ENCODE results near the gene OSBPL10. TPM values are rescaled to one million over a fixed set of nuclear protein-coding genes. Genes with fewer than 3 reads are reported as not detected.
A peak's percentile ranks its signal among the peaks of the same experiment; 100 is the strongest.

OSBPL10 gene
- total RNA-seq, 1 experiment from 2014 or later: 3.7 TPM

- no peak for DNase-seq
- Histone ChIP-seq H3K9me3 (no peaks in the 10 kb centered on the region), H3K36me3 (no peaks in the 10 kb centered on the region), H3K4me3 (no peak overlapping the region), H3K27me3 (no peaks in the 10 kb centered on the region)
Measured at GRCh38 chr3:31829826-31830426, 151.1 kb downstream of the OSBPL10 start.

DNA sequence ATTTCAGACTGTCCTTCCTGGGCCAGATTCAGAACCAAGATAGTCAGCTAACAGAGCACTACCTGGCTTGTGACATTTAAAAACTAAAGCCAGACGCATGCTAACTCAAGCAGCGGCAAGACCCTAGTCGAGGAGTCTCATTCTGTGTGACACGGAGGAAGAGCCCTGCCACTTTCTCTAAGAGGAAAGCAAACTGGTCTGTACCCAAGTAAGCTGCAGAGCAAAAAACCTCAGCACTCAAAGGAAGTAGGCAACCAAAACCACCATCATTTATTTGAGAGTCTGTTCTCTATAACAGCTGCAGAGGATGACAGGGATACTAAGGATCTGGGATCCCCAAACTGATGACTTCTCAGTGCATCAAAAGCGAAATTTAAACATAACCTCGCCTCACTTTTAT, 152.1 kb downstream of the OSBPL10 start:
- Histone ChIP-seq H3K9me3 (no peaks in the 10 kb centered on the region), H3K27me3 (no peaks in the 10 kb centered on the region), H3K4me3 (no peak overlapping the region), H3K36me3 (no peaks in the 10 kb centered on the region)
- no peak for DNase-seq

- no peak for DNase-seq
- Histone ChIP-seq H3K9me3 (no peaks in the 10 kb centered on the region), H3K4me3 (no peak overlapping the region), H3K27me3 (no peaks in the 10 kb centered on the region), H3K36me3 (no peaks in the 10 kb centered on the region)
Measured at GRCh38 chr3:31828007-31828406, 153.1 kb downstream of the OSBPL10 start.

- DNase-seq: no peak
- no peak overlapping the region for H3K4me3 ChIP-seq
Measured at GRCh38 chr3:31823184-31823583, 157.9 kb downstream of the OSBPL10 start.

DNA sequence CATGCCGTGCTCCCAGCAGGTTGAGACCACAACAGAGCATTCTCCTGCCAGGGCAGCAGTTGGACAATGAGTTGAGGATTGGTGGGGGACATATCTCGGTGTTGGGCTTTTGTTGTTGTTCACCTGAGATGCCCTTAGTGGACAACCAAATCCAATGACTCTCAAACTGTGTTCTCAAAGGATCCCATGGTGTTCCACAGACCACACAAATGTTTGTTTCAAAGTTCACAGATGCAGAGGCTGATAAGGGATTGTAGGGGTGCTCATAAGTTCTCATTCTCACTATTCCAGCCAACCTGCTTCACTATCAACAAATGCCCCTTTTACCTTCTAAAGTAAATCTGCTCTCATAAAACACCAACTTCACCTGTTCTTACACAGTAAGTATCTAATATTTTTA, 159.9 kb downstream of the OSBPL10 start:
- Histone ChIP-seq H3K4me3 (no peak overlapping the region), H3K9me3 (no peaks in the 10 kb centered on the region), H3K36me3 (no peaks in the 10 kb centered on the region), H3K27me3 (no peaks in the 10 kb centered on the region)
- DNase-seq: no peak

More at GRCh38 chr3:31823184-31823583, 157.9 kb downstream of the OSBPL10 start:
- no peaks in the 10 kb centered on the region for H3K36me3 ChIP-seq
- no peaks in the 10 kb centered on the region for H3K9me3 ChIP-seq
- H3K27me3 ChIP-seq: no peaks in the 10 kb centered on the region

GRCh38 chr3:31819441-31819840, 161.6 kb downstream of the OSBPL10 start:
- no peaks in the 10 kb centered on the region for H3K27me3 ChIP-seq
- DNase-seq: no peak
- H3K9me3 ChIP-seq: no peaks in the 10 kb centered on the region
- no peaks in the 10 kb centered on the region for H3K36me3 ChIP-seq
- no peak overlapping the region for H3K4me3 ChIP-seq

DNA sequence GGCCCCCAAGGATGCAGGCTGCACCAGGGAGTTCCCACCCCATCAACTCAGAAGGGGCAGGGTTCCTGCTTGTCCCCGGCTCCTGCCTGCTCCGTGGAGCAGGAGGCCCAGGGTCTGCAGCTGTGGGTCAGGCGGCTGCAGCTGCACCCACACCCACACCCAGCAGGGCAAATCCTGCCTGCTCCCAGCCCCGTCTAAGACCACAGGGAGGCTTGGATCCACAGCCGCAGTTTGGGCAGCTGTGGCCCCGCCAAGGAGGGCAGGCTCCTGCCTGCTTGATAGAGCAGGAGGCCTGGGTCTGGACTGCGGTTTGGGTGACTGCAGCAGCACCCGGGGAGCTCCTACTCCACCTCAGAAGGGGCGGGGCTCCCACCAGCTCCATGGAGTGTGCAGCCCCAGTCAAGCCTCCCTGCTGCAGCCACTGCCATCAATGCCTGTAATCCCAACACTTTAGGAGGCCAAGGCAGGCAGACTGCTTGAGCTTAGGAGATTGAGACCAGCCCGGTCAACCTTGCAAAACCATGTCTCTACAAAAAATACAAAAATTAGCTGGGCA, 163.6 kb downstream of the OSBPL10 start:
- no peaks in the 10 kb centered on the region for H3K27me3 ChIP-seq
- H3K36me3 ChIP-seq: no peaks in the 10 kb centered on the region
- no peaks in the 10 kb centered on the region for H3K9me3 ChIP-seq
- no peak overlapping the region for H3K4me3 ChIP-seq
- DNase-seq: no peak

GRCh38 chr3:31815631-31816440, 165.2 kb downstream of the OSBPL10 start:
- no peaks in the 10 kb centered on the region for H3K36me3 ChIP-seq
- no peaks in the 10 kb centered on the region for H3K9me3 ChIP-seq
- DNase-seq: no peak
- no peaks in the 10 kb centered on the region for H3K27me3 ChIP-seq
- no peak overlapping the region for H3K4me3 ChIP-seq

GRCh38 chr3:31815006-31815405, 166.1 kb downstream of the OSBPL10 start:
- Histone ChIP-seq H3K27me3 (no peaks in the 10 kb centered on the region), H3K9me3 (no peaks in the 10 kb centered on the region), H3K36me3 (no peaks in the 10 kb centered on the region), H3K4me3 (no peak overlapping the region)
- DNase-seq: no peak

DNA sequence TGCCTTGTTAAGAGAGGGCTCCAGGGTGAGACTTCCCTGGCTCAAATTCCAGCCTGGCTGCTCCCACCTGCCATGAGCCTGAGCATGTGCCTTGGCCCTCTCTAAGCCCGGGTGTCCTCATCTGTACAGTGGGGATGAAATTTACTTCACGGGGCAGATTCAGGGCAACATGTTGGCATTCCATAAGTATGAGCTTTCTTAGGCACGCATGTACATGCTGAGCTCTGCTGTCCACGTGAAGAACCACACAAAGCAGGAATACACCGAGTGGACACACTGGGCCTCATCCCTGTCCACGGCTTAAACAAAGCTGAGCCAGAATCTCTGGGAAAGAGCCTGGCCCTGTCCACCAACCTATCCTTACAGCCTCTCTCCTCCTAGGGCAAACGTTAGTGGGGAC, 167.4 kb downstream of the OSBPL10 start:
- Histone ChIP-seq H3K4me3 (no peak overlapping the region), H3K27me3 (no peaks in the 10 kb centered on the region), H3K36me3 (no peaks in the 10 kb centered on the region), H3K9me3 (no peaks in the 10 kb centered on the region)
- DNase-seq: no peak

DNA sequence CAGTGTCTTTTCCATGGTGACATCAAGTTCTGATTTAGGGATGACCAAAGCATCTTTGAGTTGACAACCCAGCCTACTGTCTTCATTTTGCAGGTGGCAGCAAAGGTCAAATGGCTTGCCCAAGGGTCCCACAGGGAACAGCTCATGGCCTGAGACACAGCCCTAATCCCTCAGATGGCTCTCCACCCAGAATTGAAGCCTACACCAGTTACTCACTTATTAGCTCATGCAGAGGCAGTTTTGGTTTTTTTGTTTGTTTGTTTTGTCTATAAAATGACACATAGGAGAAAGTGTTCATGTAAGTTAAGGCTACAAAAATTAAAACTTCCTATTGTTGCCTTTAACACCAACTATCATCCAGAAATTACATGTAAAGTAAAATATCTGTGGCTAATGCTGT, 167.9 kb downstream of the OSBPL10 start:
- H3K27me3 ChIP-seq: no peaks in the 10 kb centered on the region
- no peak overlapping the region for H3K4me3 ChIP-seq
- no peaks in the 10 kb centered on the region for H3K9me3 ChIP-seq
- peak; percentile 12 for DNase-seq
- H3K36me3 ChIP-seq: no peaks in the 10 kb centered on the region

DNA sequence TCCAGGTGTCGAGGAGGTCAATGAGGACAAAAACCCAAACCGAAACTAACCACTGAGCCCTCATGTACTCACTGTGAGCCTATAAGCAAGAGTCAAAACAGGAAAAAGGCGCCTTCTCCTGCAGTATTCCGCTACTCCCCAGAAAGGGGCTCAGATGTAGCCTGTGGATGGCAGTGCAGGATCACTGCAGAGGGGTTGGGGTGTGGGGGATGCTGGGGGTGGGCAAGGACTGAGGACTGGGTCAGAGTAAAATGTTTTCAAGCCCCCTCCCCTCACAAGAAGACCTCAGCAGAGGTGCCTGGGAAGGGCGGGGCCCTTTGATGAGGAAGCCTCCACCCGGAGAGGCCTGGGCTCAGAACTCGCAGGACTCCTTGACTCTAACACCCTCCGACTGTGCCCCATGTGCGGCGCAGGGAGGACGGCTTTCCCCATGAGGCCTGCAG, 170.1 kb downstream of the OSBPL10 start:
- no peak for DNase-seq
- Histone ChIP-seq H3K9me3 (no peaks in the 10 kb centered on the region), H3K27me3 (no peaks in the 10 kb centered on the region), H3K4me3 (no peak overlapping the region), H3K36me3 (no peaks in the 10 kb centered on the region)

DNA sequence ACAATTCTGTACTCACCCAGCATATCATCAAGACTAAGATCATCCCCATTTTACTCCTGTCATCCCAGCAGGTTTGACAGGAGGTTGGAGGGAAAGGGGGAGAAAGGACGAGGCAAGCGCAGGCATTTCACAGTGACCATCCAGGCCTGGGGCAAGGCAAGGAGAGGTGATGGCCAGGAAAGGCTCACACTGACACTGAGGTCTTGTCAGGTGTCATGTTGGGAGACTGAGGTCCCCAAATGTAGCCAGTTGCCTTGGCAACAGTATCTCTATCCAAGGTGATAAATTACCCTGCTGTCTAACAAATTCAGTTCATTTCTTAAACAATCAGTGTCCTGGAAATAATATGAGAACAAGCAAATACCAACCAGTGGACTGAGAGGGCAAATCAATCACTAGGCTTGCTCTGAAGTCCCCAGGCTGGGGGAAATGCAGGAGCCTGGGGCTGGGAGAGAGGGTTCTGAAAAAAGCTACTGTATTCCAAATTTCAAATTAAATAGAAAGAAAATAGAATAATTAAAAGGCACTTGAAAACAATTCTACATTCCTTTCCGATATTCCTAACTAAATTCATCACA, 172.8 kb downstream of the OSBPL10 start:
- Histone ChIP-seq H3K27me3 (no peaks in the 10 kb centered on the region), H3K9me3 (no peaks in the 10 kb centered on the region), H3K4me3 (no peak overlapping the region), H3K36me3 (no peaks in the 10 kb centered on the region)
- no peak for DNase-seq

- DNase-seq: no peak
- H3K27me3 ChIP-seq: no peaks in the 10 kb centered on the region
- no peak overlapping the region for H3K4me3 ChIP-seq
Measured at GRCh38 chr3:31804251-31805051, 176.6 kb downstream of the OSBPL10 start.

GRCh38 chr3:31802981-31803740, 177.9 kb downstream of the OSBPL10 start:
- Histone ChIP-seq H3K4me3 (no peak overlapping the region), H3K27me3 (no peaks in the 10 kb centered on the region), H3K36me3 (no peaks in the 10 kb centered on the region), H3K9me3 (no peaks in the 10 kb centered on the region)
- no peak for DNase-seq

More at GRCh38 chr3:31804251-31805051, 176.6 kb downstream of the OSBPL10 start:
- Histone ChIP-seq H3K9me3 (no peaks in the 10 kb centered on the region), H3K36me3 (no peaks in the 10 kb centered on the region)

- Histone ChIP-seq H3K4me3 (no peak overlapping the region), H3K36me3 (no peaks in the 10 kb centered on the region), H3K9me3 (no peaks in the 10 kb centered on the region), H3K27me3 (no peaks in the 10 kb centered on the region)
- DNase-seq: no peak
Measured at GRCh38 chr3:31800436-31800835, 180.6 kb downstream of the OSBPL10 start.

Data from MG63 (cell line).